Measurements from ENCODE around the gene PSAP. TPM values are rescaled to one million over a fixed set of nuclear protein-coding genes. Genes with fewer than 3 reads are reported as not detected.

PSAP gene
- total and polyA plus RNA-seq, 4 experiments from 2014 or later = 248 to 611 (median 324) TPM

GRCh38 chr10:71831646-71832552 lies 19.2 kb downstream of the PSAP start:
- ChIA-PET POLR2A (ENCODE audit: partially characterized antibody) (interaction anchor here (0.9 kb wide), 1 partner anchor 58 kb away, joined by 3 read pairs; the partner anchor contains the start of gene VSIR), CTCF (ENCODE audit: partially characterized antibody) (no interaction called here)
- H3K9me3 ChIP-seq (ENCODE audit: control insufficient read depth in 1 of 2, low read length in 2 of 2) = no peaks in the 10 kb centered on the region
- H3K4me1 ChIP-seq (ENCODE audit: insufficient read depth, low read length) = peaks cover 4% of the 10 kb centered on the region
- no peak overlapping the region for H3K27ac ChIP-seq (ENCODE audit: low read depth, low read length)
- intact Hi-C loops (cut with micrococcal nuclease) = no loop called here
- H3K4me3 ChIP-seq (ENCODE audit: low read length in 2 of 2) = no peak overlapping the region
- DNase-seq = no peak
- no peak overlapping the region for H3K4me3 Mint-ChIP-seq
- no peaks in the 10 kb centered on the region for H3K27me3 ChIP-seq (ENCODE audit: insufficient read depth, low read length)
- no peaks in the 10 kb centered on the region for H3K9me3 Mint-ChIP-seq
- peaks cover 10 to 31% (median 19%) of the 10 kb centered on the region in 4 donors for H3K4me1 Mint-ChIP-seq
- peaks cover 45% of the 10 kb centered on the region for H3K36me3 ChIP-seq (ENCODE audit: insufficient read depth, low read length)
- H3K27me3 Mint-ChIP-seq = no peaks in the 10 kb centered on the region
- peaks cover 38 to 53% of the 10 kb centered on the region in 2 donors for H3K36me3 Mint-ChIP-seq
- H3K27ac Mint-ChIP-seq = no peak overlapping the region

GRCh38 chr10:71830726-71831125 lies 20.3 kb downstream of the PSAP start:
- ChIA-PET CTCF (ENCODE audit: partially characterized antibody) (no interaction called here), POLR2A (ENCODE audit: partially characterized antibody) (interaction anchor here (0.9 kb wide), 1 partner anchor 57 kb away, joined by 3 read pairs; the partner anchor contains the start of gene VSIR)
- H3K4me3 Mint-ChIP-seq = no peak overlapping the region
- H3K4me1 Mint-ChIP-seq = peaks cover 3 to 19% (median 10%) of the 10 kb centered on the region in 4 donors
- peaks cover 47 to 65% of the 10 kb centered on the region in 2 donors for H3K36me3 Mint-ChIP-seq
- no peak for DNase-seq
- no peaks in the 10 kb centered on the region for H3K9me3 ChIP-seq (ENCODE audit: control insufficient read depth in 1 of 2, low read length in 2 of 2)
- H3K27ac Mint-ChIP-seq = peak overlapping the region in 1 of 7 donors; percentile 61
- H3K9me3 Mint-ChIP-seq = no peaks in the 10 kb centered on the region
- intact Hi-C loops (cut with micrococcal nuclease) = no loop called here
- no peaks in the 10 kb centered on the region for H3K27me3 ChIP-seq (ENCODE audit: insufficient read depth, low read length)
- H3K4me3 ChIP-seq (ENCODE audit: low read length in 2 of 2) = no peak overlapping the region
- H3K27ac ChIP-seq (ENCODE audit: low read depth, low read length) = no peak overlapping the region
- peaks cover 53% of the 10 kb centered on the region for H3K36me3 ChIP-seq (ENCODE audit: insufficient read depth, low read length)
- H3K27me3 Mint-ChIP-seq = no peaks in the 10 kb centered on the region
- no peaks in the 10 kb centered on the region for H3K4me1 ChIP-seq (ENCODE audit: insufficient read depth, low read length)

DNA sequence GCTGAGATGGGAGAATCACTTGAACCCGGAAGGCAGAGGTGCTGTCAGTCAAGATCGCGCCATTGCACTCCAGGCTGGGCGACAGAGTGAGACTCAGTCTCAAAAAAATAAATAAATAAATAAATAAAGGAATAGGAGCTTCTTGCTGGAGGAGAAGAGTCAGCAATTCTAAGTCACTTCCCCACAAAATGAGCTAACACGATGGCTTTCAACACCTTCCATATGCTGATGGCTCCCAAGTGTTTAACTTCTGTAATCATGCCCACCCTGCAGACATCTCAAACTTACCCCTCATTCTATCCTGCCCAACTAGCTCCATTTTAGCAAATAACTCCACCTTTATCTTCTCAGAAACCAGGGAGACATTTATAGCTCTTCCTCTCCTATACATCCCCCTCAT lies 21.2 kb downstream of the PSAP start:
- no peaks in the 10 kb centered on the region for H3K27me3 Mint-ChIP-seq
- Histone ChIP-seq H3K9me3 (ENCODE audit: control insufficient read depth in 1 of 2, low read length in 2 of 2) (no peaks in the 10 kb centered on the region), H3K27ac (ENCODE audit: low read depth, low read length) (no peak overlapping the region), H3K27me3 (ENCODE audit: insufficient read depth, low read length) (no peaks in the 10 kb centered on the region), H3K4me3 (ENCODE audit: low read length in 2 of 2) (no peak overlapping the region), H3K4me1 (ENCODE audit: insufficient read depth, low read length) (no peaks in the 10 kb centered on the region), H3K36me3 (ENCODE audit: insufficient read depth, low read length) (peaks cover 61% of the 10 kb centered on the region)
- H3K9me3 Mint-ChIP-seq = no peaks in the 10 kb centered on the region
- peaks cover 49 to 72% of the 10 kb centered on the region in 2 donors for H3K36me3 Mint-ChIP-seq
- CTCF ChIA-PET (ENCODE audit: partially characterized antibody) = interaction anchor here (1.1 kb wide), 1 partner anchor 18 kb away, joined by 3 read pairs; no protein-coding TSS in a partner anchor
- H3K4me3 Mint-ChIP-seq = no peak overlapping the region
- peak overlapping the region in 3 of 7 donors; percentile 23 to 25 (median 24) for H3K27ac Mint-ChIP-seq
- peaks cover 3 to 18% (median 9%) of the 10 kb centered on the region in 4 donors for H3K4me1 Mint-ChIP-seq
- no peak for DNase-seq
- POLR2A ChIA-PET (ENCODE audit: partially characterized antibody) = no interaction called here
- intact Hi-C loops (cut with micrococcal nuclease) = no loop called here

GRCh38 chr10:71829171-71829570 lies 21.9 kb downstream of the PSAP start:
- Mint-ChIP-seq H3K4me3 (no peak overlapping the region), H3K4me1 (peaks cover 3 to 13% (median 6%) of the 10 kb centered on the region in 4 donors), H3K36me3 (peaks cover 49 to 79% of the 10 kb centered on the region in 2 donors), H3K27ac (peak overlapping the region in 2 of 7 donors; percentile 35 to 65), H3K27me3 (no peaks in the 10 kb centered on the region), H3K9me3 (no peaks in the 10 kb centered on the region)
- Histone ChIP-seq H3K27ac (ENCODE audit: low read depth, low read length) (no peak overlapping the region), H3K36me3 (ENCODE audit: insufficient read depth, low read length) (peaks cover 68% of the 10 kb centered on the region), H3K27me3 (ENCODE audit: insufficient read depth, low read length) (no peaks in the 10 kb centered on the region), H3K4me3 (ENCODE audit: low read length in 2 of 2) (no peak overlapping the region), H3K9me3 (ENCODE audit: control insufficient read depth in 1 of 2, low read length in 2 of 2) (no peaks in the 10 kb centered on the region), H3K4me1 (ENCODE audit: insufficient read depth, low read length) (no peaks in the 10 kb centered on the region)
- intact Hi-C loops (cut with micrococcal nuclease) = no loop called here
- ChIA-PET CTCF (ENCODE audit: partially characterized antibody) (interaction anchor here (1.1 kb wide), 1 partner anchor 17 kb away, joined by 3 read pairs; no protein-coding TSS in a partner anchor), POLR2A (ENCODE audit: partially characterized antibody) (no interaction called here)
- no peak for DNase-seq

DNA sequence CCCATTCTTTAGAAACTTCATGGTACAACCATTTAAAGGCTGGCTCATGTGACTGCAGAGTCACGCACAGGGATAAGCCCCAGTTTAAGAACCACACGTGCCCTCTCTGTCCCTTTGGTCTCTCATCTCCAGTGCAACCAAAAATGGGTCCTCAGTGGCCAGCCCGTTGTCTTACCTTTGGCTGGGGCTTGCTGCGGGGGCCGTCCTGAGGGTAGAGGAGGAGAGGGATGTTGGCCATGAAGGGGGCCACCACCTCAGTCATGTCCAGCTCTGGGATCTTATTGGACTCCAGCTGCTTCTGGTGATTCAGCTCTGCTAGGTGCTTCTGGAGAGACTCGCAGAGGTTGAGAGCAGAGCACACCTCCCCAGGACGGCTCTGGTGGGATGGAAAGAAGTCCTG lies 22.3 kb downstream of the PSAP start:
- Mint-ChIP-seq H3K36me3 (peaks cover 47 to 82% of the 10 kb centered on the region in 2 donors), H3K4me3 (no peak overlapping the region), H3K9me3 (no peaks in the 10 kb centered on the region), H3K27ac (no peak overlapping the region), H3K27me3 (no peaks in the 10 kb centered on the region), H3K4me1 (peaks cover 2 to 9% (median 3%) of the 10 kb centered on the region in 4 donors)
- CTCF ChIA-PET (ENCODE audit: partially characterized antibody) = no interaction called here
- no peaks in the 10 kb centered on the region for H3K9me3 ChIP-seq (ENCODE audit: control insufficient read depth in 1 of 2, low read length in 2 of 2)
- no peak for DNase-seq
- intact Hi-C loops (cut with micrococcal nuclease) = no loop called here
- no peak overlapping the region for H3K4me3 ChIP-seq (ENCODE audit: low read length in 2 of 2)
- H3K27me3 ChIP-seq (ENCODE audit: insufficient read depth, low read length) = no peaks in the 10 kb centered on the region
- peaks cover 73% of the 10 kb centered on the region for H3K36me3 ChIP-seq (ENCODE audit: insufficient read depth, low read length)
- POLR2A ChIA-PET (ENCODE audit: partially characterized antibody) = no interaction called here
- H3K27ac ChIP-seq (ENCODE audit: low read depth, low read length) = no peak overlapping the region
- no peaks in the 10 kb centered on the region for H3K4me1 ChIP-seq (ENCODE audit: insufficient read depth, low read length)

GRCh38 chr10:71827852-71828251 lies 23.2 kb downstream of the PSAP start:
- Mint-ChIP-seq H3K27me3 (no peaks in the 10 kb centered on the region), H3K27ac (peak overlapping the region in 1 of 7 donors; percentile 48), H3K4me3 (no peak overlapping the region), H3K4me1 (peaks cover 0 to 5% (median 0%) of the 10 kb centered on the region in 4 donors), H3K36me3 (peaks cover 48 to 83% of the 10 kb centered on the region in 2 donors), H3K9me3 (no peaks in the 10 kb centered on the region)
- Histone ChIP-seq H3K9me3 (ENCODE audit: control insufficient read depth in 1 of 2, low read length in 2 of 2) (no peaks in the 10 kb centered on the region), H3K36me3 (ENCODE audit: insufficient read depth, low read length) (peaks cover 79% of the 10 kb centered on the region), H3K27me3 (ENCODE audit: insufficient read depth, low read length) (no peaks in the 10 kb centered on the region), H3K27ac (ENCODE audit: low read depth, low read length) (no peak overlapping the region), H3K4me1 (ENCODE audit: insufficient read depth, low read length) (no peaks in the 10 kb centered on the region), H3K4me3 (ENCODE audit: low read length in 2 of 2) (no peak overlapping the region)
- intact Hi-C loops (cut with micrococcal nuclease) = no loop called here
- no peak for DNase-seq
- POLR2A ChIA-PET (ENCODE audit: partially characterized antibody) = no interaction called here
- CTCF ChIA-PET (ENCODE audit: partially characterized antibody) = no interaction called here

DNA sequence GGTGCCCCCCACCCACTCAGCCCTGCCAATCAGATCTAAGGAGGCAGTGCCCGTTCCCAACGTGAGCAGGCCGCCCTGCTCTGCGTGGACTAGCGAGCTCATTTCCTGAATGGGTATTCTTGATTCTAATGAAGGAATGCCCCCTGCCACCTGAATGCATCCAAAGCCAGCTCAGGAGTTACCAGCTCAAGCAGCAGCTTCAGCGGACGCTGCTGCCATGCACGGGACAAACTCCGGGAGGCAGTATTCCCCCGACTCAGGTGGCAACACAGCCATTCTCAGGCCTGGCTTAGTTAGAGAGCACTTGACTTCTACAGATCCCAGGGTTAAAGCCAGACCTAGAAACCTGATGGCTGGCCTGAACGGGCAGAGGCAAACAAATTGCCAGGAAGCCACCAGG lies 25.8 kb downstream of the PSAP start:
- H3K4me3 Mint-ChIP-seq = no peak overlapping the region
- H3K4me1 Mint-ChIP-seq = peaks cover 0 to 4% (median 0%) of the 10 kb centered on the region in 4 donors
- intact Hi-C loops (cut with micrococcal nuclease) = no loop called here
- H3K36me3 Mint-ChIP-seq = peaks cover 48 to 89% of the 10 kb centered on the region in 2 donors
- H3K27me3 ChIP-seq (ENCODE audit: insufficient read depth, low read length) = no peaks in the 10 kb centered on the region
- no peaks in the 10 kb centered on the region for H3K27me3 Mint-ChIP-seq
- CTCF ChIA-PET (ENCODE audit: partially characterized antibody) = interaction anchor here (0.9 to 1.4 kb wide), 3 partner anchors 11 to 71 kb away, joined by 3 to 4 read pairs (median 3); no protein-coding TSS in a partner anchor
- no peak overlapping the region for H3K27ac ChIP-seq (ENCODE audit: low read depth, low read length)
- no peaks in the 10 kb centered on the region for H3K4me1 ChIP-seq (ENCODE audit: insufficient read depth, low read length)
- no peaks in the 10 kb centered on the region for H3K9me3 Mint-ChIP-seq
- no peak overlapping the region for H3K4me3 ChIP-seq (ENCODE audit: low read length in 2 of 2)
- no peaks in the 10 kb centered on the region for H3K9me3 ChIP-seq (ENCODE audit: control insufficient read depth in 1 of 2, low read length in 2 of 2)
- H3K36me3 ChIP-seq (ENCODE audit: insufficient read depth, low read length) = peaks cover 79% of the 10 kb centered on the region
- POLR2A ChIA-PET (ENCODE audit: partially characterized antibody) = interaction anchor here (0.6 kb wide), 1 partner anchor 396 kb away, joined by 3 read pairs; no protein-coding TSS in a partner anchor
- no peak for DNase-seq
- no peak overlapping the region for H3K27ac Mint-ChIP-seq
